ENCODE data around the gene NLGN3. TPM values are rescaled to one million over a fixed set of nuclear protein-coding genes. Genes with fewer than 3 reads are reported as not detected.

Gene NLGN3
- total and polyA plus RNA-seq, 2 of the 8 experiments (the other 6 are each of a cell fraction or from before 2014, with no cell fraction given): 12.0 to 14.8 TPM

DNA sequence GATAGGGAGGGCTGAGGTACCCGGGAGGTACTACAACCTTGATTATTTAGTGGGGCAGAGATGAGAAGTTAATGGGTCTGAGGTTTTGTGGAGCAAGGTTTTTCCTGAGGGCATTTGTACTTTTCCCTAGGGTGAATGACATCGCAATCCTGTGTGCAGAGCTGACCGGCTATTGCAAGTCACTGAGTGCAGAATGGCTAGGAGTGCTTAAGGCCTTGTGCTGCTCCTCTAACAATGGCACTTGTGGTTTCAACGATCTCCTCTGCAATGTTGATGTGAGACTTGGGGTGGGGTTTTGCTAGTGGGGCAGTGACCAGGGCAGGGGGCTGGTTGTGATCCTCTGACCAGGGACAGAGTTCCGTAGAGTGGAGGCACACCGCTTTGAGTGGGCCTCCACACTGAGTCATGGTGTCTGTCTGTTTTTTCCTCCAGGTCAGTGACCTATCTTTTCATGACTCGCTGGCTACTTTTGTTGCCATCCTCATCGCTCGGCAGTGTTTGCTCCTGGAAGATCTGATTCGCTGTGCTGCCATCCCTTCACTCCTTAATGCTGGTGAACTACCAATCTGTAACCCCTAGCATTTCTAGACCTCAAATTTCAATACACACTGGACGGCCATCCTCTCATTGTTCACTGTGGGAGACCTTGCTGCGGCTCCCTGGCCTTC, 16.3 kb upstream of the NLGN3 start:
- Histone ChIP-seq H3K27ac (ENCODE audit: low read depth, low read length) (no peak overlapping the region), H4K5ac (ENCODE audit: insufficient read length, low read depth, low read length) (no peak overlapping the region), H2AK5ac (ENCODE audit: low read depth, low read length) (no peak overlapping the region), H3K36me3 (ENCODE audit: control insufficient read depth in 2 of 4, insufficient read depth in 4 of 4, low read length in 3 of 4) (peaks cover 4 to 66% (median 40%) of the 10 kb centered on the region in 4 experiments; a peak in 6 of 8 replicates), H3K27me3 (replicated peaks in 1 of 4; ENCODE audit: control insufficient read depth in 3 of 4, extremely low read depth in 1 of 4, insufficient read depth in 3 of 4, low read length in 3 of 4) (no peaks in the 10 kb centered on the region), H4K91ac (replicated peaks; ENCODE audit: insufficient read length, low read length) (no peak overlapping the region), H3K14ac (ENCODE audit: insufficient read length) (no peak overlapping the region), H4K20me1 (replicated peaks in 1 of 2; ENCODE audit: control insufficient read depth in 1 of 2, insufficient read depth in 2 of 2, low read length in 2 of 2) (no peaks in the 10 kb centered on the region), H2BK5ac (ENCODE audit: low read depth, low read length) (no peak overlapping the region), H4K8ac (ENCODE audit: extremely low read depth, insufficient read depth, low read length) (no peak overlapping the region), H3K9ac (replicated peaks in 1 of 4; ENCODE audit: extremely low read depth in 1 of 4, low read depth in 3 of 4, low read length in 3 of 4) (no peak overlapping the region), H3K4me2 (ENCODE audit: insufficient read depth in 1 of 2, low read depth in 2 of 2, low read length in 2 of 2) (no peak overlapping the region), H2BK12ac (ENCODE audit: low read depth, low read length) (no peak overlapping the region), H3K79me1 (ENCODE audit: low read depth, low read length) (no peaks in the 10 kb centered on the region), H3K23me2 (ENCODE audit: low read depth, low read length) (no peaks in the 10 kb centered on the region), H3K79me2 (ENCODE audit: control insufficient read depth in 1 of 2, insufficient read depth in 2 of 2, low read length in 2 of 2) (no peaks in the 10 kb centered on the region), H3K4ac (replicated peaks; ENCODE audit: insufficient read length, low read depth, low read length) (no peak overlapping the region), H3K18ac (ENCODE audit: extremely low read depth, low read length) (no peak overlapping the region), H2BK15ac (ENCODE audit: low read length) (no peak overlapping the region), H2AFZ (ENCODE audit: low read length) (no peak overlapping the region), H2BK20ac (ENCODE audit: low read length) (no peak overlapping the region), H3K4me3 (ENCODE audit: extremely low read depth in 1 of 4, insufficient read depth in 2 of 4, low read depth in 3 of 4, low read length in 4 of 4) (no peak overlapping the region), H3K4me1 (replicated peaks in 1 of 4; ENCODE audit: control insufficient read depth in 3 of 4, insufficient read depth in 4 of 4, low read length in 3 of 4) (no peaks in the 10 kb centered on the region), H3K23ac (ENCODE audit: insufficient read length) (no peak overlapping the region), H3K9me3 (ENCODE audit: insufficient read depth in 2 of 2, low read depth in 1 of 2, low read length in 1 of 2) (no peaks in the 10 kb centered on the region), H2BK120ac (replicated peaks; ENCODE audit: low read depth, low read length) (no peak overlapping the region), H3K56ac (replicated peaks; ENCODE audit: insufficient read length, low read depth, low read length) (no peak overlapping the region)
- DNase-seq (ENCODE audit: low read depth in 1 of 2, low spot score in 2 of 2): no peak
- no peak for FAIRE-seq
- TF ChIP-seq, protein P1, sequence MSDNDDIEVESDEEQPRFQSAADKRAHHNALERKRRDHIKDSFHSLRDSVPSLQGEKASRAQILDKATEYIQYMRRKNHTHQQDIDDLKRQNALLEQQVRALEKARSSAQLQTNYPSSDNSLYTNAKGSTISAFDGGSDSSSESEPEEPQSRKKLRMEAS (IDR thresholded peaks at IDR 0.05): no peak
- no peak for TF ChIP-seq RAD21 (IDR thresholded peaks at IDR 0.05 in 1 of 2, conservative IDR thresholded peaks at IDR 0.05 in 1 of 2; ENCODE audit: low read depth in 2 of 2, low read length in 2 of 2)
- POLR2A ChIA-PET (ENCODE audit: partially characterized antibody): interaction anchor here (0.8 to 1.9 kb wide), 3 partner anchors 11 to 29 kb away, joined by 3 to 4 read pairs (median 4); no protein-coding TSS in a partner anchor
- CTCF ChIA-PET (ENCODE audit: partially characterized antibody): interaction anchor here (0.8 to 3.5 kb wide), 12 partner anchors 10 to 158 kb away, joined by 3 to 13 read pairs (median 4); partner anchors contain the start of genes FOXO4 and MED12
- WGBS, 2 experiments (ENCODE audit: extremely low coverage in 1 of 2, insufficient coverage in 1 of 2, insufficient read length in 1 of 2, insufficient replicate concordance in 2 of 2, low coverage in 1 of 2, low lambda C conversion rate in 2 of 2, missing lambda C conversion rate in 1 of 2): 95% methylated on average over 8 of the region's 12 CpGs; no CpG with 5 or more reads in 1 of the 2 experiments
